IgD-negative memory B cell (primary cell): ENCODE data around the gene LSM5. TPM values are rescaled to one million over a fixed set of nuclear protein-coding genes. Genes with fewer than 3 reads are reported as not detected.

Experiments
- H3K27ac Mint-ChIP-seq, 3 donors: one replicate each; pipeline ENCODE4 v1.8.0; 2020 to 2022; ENCODE audit warnings: mild to moderate bottlenecking in 3 of 3, mixed read lengths in 3 of 3, moderate library complexity in 1 of 3
- H3K27me3 Mint-ChIP-seq: one replicate; pipeline ENCODE4 v1.8.0; 2021; ENCODE audit warnings: mixed read lengths
- H3K36me3 Mint-ChIP-seq: one replicate; pipeline ENCODE4 v1.8.0; 2020; ENCODE audit warnings: mild to moderate bottlenecking, mixed read lengths
- H3K4me1 Mint-ChIP-seq, 3 donors: one replicate each; pipeline ENCODE4 v1.8.0; 2020 to 2022; ENCODE audit warnings: mixed read lengths in 3 of 3, mild to moderate bottlenecking in 1 of 3
- H3K4me3 Mint-ChIP-seq, 4 donors: one replicate each; pipeline ENCODE4 v1.8.0; 2020 to 2022; ENCODE audit warnings: mild to moderate bottlenecking in 4 of 4, mixed read lengths in 4 of 4, moderate library complexity in 3 of 4
- H3K9me3 Mint-ChIP-seq, 3 donors: one replicate each; pipeline ENCODE4 v1.8.0; 2020 to 2021; ENCODE audit warnings: mixed read lengths in 3 of 3, mild to moderate bottlenecking in 1 of 3
- polyA plus RNA-seq: library from polyadenylated mRNA; unstranded; fragments of 300-500 nt; fragmentation: Illumina TruSeq; gene quantifications from one replicate; pipeline ENCODE4 v1.2.3, GENCODE V29; 2021

Gene LSM5
- 91.7 TPM for polyA plus RNA-seq

DNA sequence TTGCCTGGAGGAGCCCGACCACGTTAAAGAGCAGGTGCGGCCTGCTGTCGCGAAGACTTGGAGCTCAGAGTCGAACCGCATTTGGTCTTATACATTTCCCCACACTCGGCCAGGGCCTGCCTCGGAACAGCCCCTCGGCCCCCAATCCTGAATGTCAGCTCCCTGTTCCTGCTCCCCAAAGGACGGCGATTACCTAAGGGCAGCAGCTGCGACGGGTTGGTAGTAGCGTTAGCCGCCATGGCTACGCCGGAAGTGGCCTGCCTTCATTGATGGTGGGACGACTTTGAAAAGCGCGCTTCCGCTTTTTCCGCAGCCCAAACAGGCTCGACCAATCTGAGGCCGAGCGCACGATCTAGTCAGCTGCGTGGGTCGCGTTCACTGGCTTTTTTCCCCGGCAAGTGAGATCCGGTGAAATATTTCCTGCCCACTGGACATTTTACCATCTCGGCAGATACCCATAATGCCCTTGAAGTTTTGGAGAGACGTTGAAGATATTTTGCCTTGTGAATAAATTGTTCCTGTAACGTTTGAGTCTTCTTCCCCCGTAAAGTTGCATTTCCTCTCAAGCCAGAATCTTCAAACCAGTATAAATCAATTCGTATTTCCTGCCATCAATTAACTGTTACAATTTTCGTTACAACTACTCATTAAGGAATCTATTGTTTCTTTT is at the start of gene LSM5:
TSS of gene LSM5 (minus strand) at position 254 of the 670 bp plus-strand sequence. CDS start at position 239, 15 bp downstream.
- no peaks in the 10 kb centered on the region for H3K27me3 Mint-ChIP-seq
- peak within 1 kb of the TSS; percentile 89 to 98 (median 94) for H3K27ac Mint-ChIP-seq
- peaks cover 3% of the 10 kb centered on the region for H3K36me3 Mint-ChIP-seq
- no peaks in the 10 kb centered on the region for H3K9me3 Mint-ChIP-seq
- peaks cover 16 to 25% (median 19%) of the 10 kb centered on the region in 3 donors for H3K4me1 Mint-ChIP-seq
- H3K4me3 Mint-ChIP-seq = peak within 1 kb of the TSS; percentile 89 to 96 (median 94)

- H3K4me3 Mint-ChIP-seq = no peak overlapping the region
- peaks cover 0 to 26% (median 22%) of the 10 kb centered on the region in 3 donors for H3K4me1 Mint-ChIP-seq
- H3K27ac Mint-ChIP-seq = no peak overlapping the region
- peaks cover 6% of the 10 kb centered on the region for H3K36me3 Mint-ChIP-seq
- H3K9me3 Mint-ChIP-seq = no peaks in the 10 kb centered on the region
- no peaks in the 10 kb centered on the region for H3K27me3 Mint-ChIP-seq
Measured at GRCh38 chr7:32539366-32539765, 49.2 kb upstream of the LSM5 start.

- peaks cover 3 to 27% (median 24%) of the 10 kb centered on the region in 3 donors for H3K4me1 Mint-ChIP-seq
- no peaks in the 10 kb centered on the region for H3K27me3 Mint-ChIP-seq
- H3K4me3 Mint-ChIP-seq = no peak overlapping the region
- peaks cover 3% of the 10 kb centered on the region for H3K36me3 Mint-ChIP-seq
- H3K9me3 Mint-ChIP-seq = no peaks in the 10 kb centered on the region
- H3K27ac Mint-ChIP-seq = no peak overlapping the region
Measured at GRCh38 chr7:32537760-32538159, 47.6 kb upstream of the LSM5 start.

DNA sequence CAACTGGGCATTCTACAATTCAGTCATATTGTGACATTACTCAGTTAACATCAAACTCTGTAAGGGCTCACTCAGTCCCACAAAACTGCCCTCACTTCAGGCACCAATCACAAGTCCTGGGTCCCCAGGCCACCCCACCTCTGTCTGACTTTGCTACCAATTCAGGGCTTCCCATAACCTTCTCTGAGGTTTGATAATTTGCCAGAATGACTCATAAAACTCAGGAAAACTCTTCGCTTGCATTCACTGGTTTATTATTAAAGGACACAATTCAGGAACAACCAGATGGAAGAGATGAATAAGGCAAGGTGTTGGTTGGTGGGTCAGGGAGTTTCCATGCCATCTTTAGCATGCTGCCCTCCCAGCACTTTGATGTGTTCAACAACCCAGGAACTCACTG is 46.4 kb upstream of the LSM5 start:
- Mint-ChIP-seq H3K27me3 (no peaks in the 10 kb centered on the region), H3K36me3 (peaks cover 5% of the 10 kb centered on the region), H3K27ac (no peak overlapping the region), H3K9me3 (no peaks in the 10 kb centered on the region), H3K4me3 (no peak overlapping the region), H3K4me1 (peaks cover 3 to 27% (median 25%) of the 10 kb centered on the region in 3 donors)

DNA sequence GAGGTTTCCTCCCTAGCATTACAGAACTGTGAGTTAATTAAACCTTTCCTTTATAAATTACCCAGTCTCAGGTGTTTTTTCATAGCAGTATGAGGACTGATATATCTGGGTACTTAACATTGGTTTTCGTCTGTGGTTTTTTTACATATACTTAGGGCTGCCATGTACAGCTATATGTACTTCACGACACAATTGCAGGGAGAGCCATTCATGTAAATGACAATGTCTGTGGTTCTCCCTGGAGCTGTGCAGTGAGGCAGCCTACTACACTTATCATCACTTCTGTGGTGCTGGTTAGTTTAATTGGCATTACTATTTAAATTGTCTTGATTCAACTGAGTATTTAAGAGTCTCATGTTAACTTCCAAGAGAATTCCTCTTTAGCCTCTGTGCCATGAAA is 45.8 kb upstream of the LSM5 start:
- Mint-ChIP-seq H3K36me3 (peaks cover 5% of the 10 kb centered on the region), H3K27ac (no peak overlapping the region), H3K4me1 (peaks cover 3 to 27% (median 25%) of the 10 kb centered on the region in 3 donors), H3K27me3 (no peaks in the 10 kb centered on the region), H3K9me3 (no peaks in the 10 kb centered on the region), H3K4me3 (no peak overlapping the region)

GRCh38 chr7:32535162-32535702 is 45.1 kb upstream of the LSM5 start:
- Mint-ChIP-seq H3K36me3 (peaks cover 6% of the 10 kb centered on the region), H3K27ac (peak overlapping the region in 1 of 3 donors; percentile 53), H3K27me3 (no peaks in the 10 kb centered on the region), H3K9me3 (no peaks in the 10 kb centered on the region), H3K4me1 (peaks cover 3 to 27% (median 25%) of the 10 kb centered on the region in 3 donors), H3K4me3 (no peak overlapping the region)

DNA sequence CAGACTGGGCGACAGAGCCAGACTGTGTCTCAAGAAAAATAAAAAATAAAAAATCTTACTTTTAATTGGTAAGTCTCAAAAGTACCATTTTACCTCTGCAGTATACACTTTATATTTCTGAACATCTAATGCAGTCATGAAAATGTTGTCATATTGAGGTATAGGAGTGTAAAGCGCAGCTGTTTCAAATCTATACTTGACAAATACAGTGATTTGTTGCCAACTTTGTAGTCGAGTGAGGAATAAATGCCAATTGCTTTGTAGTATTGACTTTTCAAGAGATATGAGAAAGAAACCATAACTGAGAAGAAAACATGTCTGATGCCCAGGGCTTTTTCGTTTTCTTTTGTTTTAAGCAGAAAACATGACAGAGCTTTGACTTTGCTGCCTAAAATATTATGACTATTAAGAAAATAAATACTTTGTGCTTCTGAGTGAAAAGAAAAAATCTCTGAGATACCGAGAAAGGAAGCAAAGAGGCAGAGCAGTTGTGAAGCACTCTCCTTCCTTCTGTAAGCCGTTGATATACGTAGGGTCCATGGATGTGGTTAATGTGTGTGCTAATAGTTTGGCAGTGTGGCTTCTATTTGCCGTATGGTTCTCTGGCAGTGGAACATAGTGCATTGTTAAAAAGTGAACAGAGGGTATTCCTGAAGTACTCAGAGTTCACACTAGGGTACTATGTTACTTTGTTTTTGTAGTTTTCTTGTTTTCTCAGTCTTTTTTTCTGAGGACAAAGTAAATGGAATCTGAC is 43.3 kb upstream of the LSM5 start:
- no peaks in the 10 kb centered on the region for H3K27me3 Mint-ChIP-seq
- H3K27ac Mint-ChIP-seq = no peak overlapping the region
- H3K9me3 Mint-ChIP-seq = no peaks in the 10 kb centered on the region
- peaks cover 3 to 23% (median 22%) of the 10 kb centered on the region in 3 donors for H3K4me1 Mint-ChIP-seq
- no peak overlapping the region for H3K4me3 Mint-ChIP-seq
- peaks cover 3% of the 10 kb centered on the region for H3K36me3 Mint-ChIP-seq

DNA sequence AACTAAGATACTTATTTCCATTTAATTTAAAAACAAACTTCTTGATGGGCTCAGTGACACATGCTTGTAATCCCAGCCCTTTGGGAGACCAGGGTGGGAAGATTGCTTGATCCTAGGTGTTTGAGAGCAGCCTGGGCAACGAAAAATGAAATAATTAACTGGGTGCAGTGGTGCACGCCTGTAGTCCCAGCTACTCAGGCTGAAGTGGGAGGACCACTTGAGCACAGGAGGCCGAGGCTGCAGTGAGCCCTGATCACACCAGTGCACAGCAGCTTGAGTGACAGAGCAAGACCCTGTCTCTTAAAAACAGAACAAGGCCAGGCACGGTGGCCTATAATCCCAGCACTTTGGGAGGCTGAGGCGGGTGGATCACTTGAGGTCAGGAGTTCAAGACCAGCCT is 42.5 kb upstream of the LSM5 start:
- Mint-ChIP-seq H3K27ac (no peak overlapping the region), H3K9me3 (no peaks in the 10 kb centered on the region), H3K36me3 (peaks cover 7% of the 10 kb centered on the region), H3K27me3 (no peaks in the 10 kb centered on the region), H3K4me1 (peaks cover 6 to 22% (median 22%) of the 10 kb centered on the region in 3 donors), H3K4me3 (no peak overlapping the region)

DNA sequence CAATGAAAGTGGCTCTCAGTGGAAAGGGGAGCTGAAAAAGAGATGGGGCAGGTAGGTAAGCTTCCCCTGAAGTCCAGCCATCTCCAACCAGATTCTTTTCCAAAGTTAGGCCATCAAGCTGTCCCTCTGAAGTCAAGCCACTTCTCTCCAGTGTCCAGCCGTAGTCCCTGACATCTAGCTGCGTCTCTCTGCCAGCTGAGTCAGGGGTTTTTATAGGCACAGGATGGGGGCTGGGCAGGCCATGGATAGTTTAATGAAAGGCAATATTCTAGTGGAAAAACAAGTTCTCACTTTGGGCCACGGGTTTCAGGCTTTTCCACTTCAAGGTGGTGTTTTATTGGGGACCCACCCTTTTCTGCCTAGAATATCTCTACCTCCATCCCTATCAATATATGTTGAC is 41.9 kb upstream of the LSM5 start:
- peaks cover 6 to 22% (median 22%) of the 10 kb centered on the region in 3 donors for H3K4me1 Mint-ChIP-seq
- peak overlapping the region in 1 of 3 donors; percentile 81 for H3K27ac Mint-ChIP-seq
- no peak overlapping the region for H3K4me3 Mint-ChIP-seq

DNA sequence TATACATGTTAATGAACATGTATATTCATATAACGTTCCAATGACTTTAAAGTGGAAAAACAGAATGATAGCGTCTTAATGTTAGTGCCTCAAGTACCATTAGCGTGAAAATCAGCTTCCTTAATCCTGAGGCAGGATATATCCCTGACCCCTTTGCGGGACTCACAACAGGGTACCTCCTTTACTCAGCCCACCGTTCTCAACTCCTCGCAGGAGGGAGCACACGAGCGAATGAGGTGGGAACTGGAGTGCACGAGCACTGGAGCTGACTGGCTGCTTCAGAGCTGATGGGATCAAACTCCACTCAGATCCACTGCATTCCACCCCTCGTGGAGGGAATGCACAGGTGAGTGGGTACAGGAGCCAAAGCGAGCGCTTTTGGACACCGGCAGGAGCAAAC is 41.2 kb upstream of the LSM5 start:
- Mint-ChIP-seq H3K27ac (no peak overlapping the region), H3K9me3 (no peaks in the 10 kb centered on the region), H3K36me3 (peaks cover 7% of the 10 kb centered on the region), H3K4me3 (no peak overlapping the region), H3K27me3 (no peaks in the 10 kb centered on the region), H3K4me1 (peaks cover 6 to 20% (median 19%) of the 10 kb centered on the region in 3 donors)

More for the DNA sequence above, 41.9 kb upstream of the LSM5 start:
- no peaks in the 10 kb centered on the region for H3K27me3 Mint-ChIP-seq
- peaks cover 7% of the 10 kb centered on the region for H3K36me3 Mint-ChIP-seq
- no peaks in the 10 kb centered on the region for H3K9me3 Mint-ChIP-seq

- peaks cover 9% of the 10 kb centered on the region for H3K36me3 Mint-ChIP-seq
- H3K4me3 Mint-ChIP-seq = no peak overlapping the region
- no peaks in the 10 kb centered on the region for H3K27me3 Mint-ChIP-seq
- no peaks in the 10 kb centered on the region for H3K9me3 Mint-ChIP-seq
- H3K4me1 Mint-ChIP-seq = peaks cover 6 to 8% (median 6%) of the 10 kb centered on the region in 3 donors
- H3K27ac Mint-ChIP-seq = no peak overlapping the region
Measured at GRCh38 chr7:32525839-32526238, 35.7 kb upstream of the LSM5 start.

DNA sequence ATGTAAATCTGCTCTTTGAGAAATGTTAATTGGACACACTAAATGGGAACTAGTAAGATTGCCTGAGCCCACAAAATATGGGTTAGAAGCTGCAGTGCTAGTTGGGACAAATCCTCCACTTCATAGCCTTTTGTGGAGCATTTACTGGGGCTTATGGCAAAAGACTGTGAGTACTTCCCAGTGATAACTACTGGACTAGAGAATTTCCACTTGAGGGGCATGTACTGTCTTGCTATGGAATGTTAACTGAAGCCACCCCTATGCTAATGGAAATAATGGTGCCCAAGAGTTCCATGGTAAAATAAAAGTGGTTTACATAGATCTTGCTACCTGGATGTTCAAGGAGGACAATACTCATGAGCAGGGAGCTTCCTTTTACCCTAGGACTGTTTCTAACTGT is 34.5 kb upstream of the LSM5 start:
- no peak overlapping the region for H3K4me3 Mint-ChIP-seq
- no peaks in the 10 kb centered on the region for H3K27me3 Mint-ChIP-seq
- peaks cover 7 to 10% (median 8%) of the 10 kb centered on the region in 3 donors for H3K4me1 Mint-ChIP-seq
- H3K36me3 Mint-ChIP-seq = peaks cover 11% of the 10 kb centered on the region
- no peak overlapping the region for H3K27ac Mint-ChIP-seq
- peaks cover 0 to 3% (median 0%) of the 10 kb centered on the region in 3 donors for H3K9me3 Mint-ChIP-seq

GRCh38 chr7:32522746-32523530 is 32.8 kb upstream of the LSM5 start:
- Mint-ChIP-seq H3K4me1 (peaks cover 6 to 8% (median 8%) of the 10 kb centered on the region in 3 donors), H3K27me3 (no peaks in the 10 kb centered on the region), H3K4me3 (no peak overlapping the region), H3K9me3 (peaks cover 0 to 3% (median 0%) of the 10 kb centered on the region in 3 donors), H3K36me3 (peaks cover 9% of the 10 kb centered on the region), H3K27ac (no peak overlapping the region)

DNA sequence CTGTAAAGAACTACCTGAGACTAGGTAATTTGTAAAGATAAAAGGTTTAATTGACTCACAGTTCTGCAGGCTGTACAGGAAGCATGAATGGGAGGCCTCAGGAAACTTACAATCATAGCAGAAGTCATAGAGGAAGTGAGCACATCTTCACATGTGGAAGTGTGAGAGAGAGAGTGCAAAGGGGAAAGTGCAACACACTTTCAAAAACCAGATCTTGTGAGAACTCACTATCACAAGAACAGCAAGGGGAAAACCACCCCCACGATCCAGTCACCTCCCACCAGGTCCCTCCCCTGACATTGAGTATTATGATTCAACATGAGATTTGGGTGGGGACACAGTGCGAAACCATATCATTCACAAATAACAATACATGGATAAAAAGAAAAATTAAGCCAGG is 29.6 kb upstream of the LSM5 start:
- H3K4me1 Mint-ChIP-seq = peaks cover 21 to 23% (median 22%) of the 10 kb centered on the region in 3 donors
- no peak overlapping the region for H3K27ac Mint-ChIP-seq
- H3K4me3 Mint-ChIP-seq = no peak overlapping the region
- peaks cover 0 to 5% (median 0%) of the 10 kb centered on the region in 3 donors for H3K9me3 Mint-ChIP-seq
- peaks cover 15% of the 10 kb centered on the region for H3K36me3 Mint-ChIP-seq
- H3K27me3 Mint-ChIP-seq = no peaks in the 10 kb centered on the region
